Activated T-cell treated with anti-CD3 and anti-CD28 coated beads for 48 hours (primary cell): ENCODE measurements around the gene PER2.
"Not testable (repeated sequence)": the region's sequence is repeated elsewhere in the genome, so short reads cannot be mapped to it uniquely, and the experiment has no call there.

Experiments
- DNase-seq: peaks from one replicate; pipeline ENCODE4 v3.0.0-alpha.2; 2020; ENCODE audit warnings: low read depth

Gene PER2

DNA sequence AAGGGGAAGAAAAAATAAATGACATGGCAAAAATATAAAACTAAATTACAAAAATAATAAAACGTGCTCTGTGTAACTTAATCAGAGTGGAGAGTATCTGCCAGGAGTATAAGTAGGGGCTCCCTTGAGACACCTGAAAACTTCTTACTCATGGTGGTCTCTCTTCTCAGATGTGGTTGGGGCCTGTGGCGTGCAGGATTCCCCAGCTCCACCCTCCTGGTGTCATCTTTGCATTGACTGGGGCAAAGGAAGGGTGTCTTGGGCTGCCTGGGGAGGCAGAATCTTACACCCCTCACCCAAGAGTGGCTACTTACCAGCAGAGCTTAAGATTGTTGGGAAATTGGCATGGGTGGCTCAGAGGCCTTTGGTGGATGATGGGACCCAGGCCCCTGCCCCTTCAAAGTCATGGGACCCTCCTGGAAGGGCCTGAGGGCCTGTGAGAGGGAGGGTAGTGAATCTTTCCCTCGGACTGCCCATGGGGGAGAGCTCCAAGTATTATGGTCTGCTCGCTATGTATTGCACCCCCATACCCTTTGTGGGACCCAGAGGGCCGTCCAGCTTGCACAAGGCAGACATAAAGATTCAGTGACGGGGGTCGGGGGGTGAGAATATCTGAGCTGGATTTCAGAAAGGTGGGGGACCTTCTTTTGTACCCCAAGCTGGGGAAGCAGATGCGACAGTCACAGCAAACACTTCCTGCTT, 25.0 kb upstream of the PER2 start:
- DNase-seq: no peak

DNA sequence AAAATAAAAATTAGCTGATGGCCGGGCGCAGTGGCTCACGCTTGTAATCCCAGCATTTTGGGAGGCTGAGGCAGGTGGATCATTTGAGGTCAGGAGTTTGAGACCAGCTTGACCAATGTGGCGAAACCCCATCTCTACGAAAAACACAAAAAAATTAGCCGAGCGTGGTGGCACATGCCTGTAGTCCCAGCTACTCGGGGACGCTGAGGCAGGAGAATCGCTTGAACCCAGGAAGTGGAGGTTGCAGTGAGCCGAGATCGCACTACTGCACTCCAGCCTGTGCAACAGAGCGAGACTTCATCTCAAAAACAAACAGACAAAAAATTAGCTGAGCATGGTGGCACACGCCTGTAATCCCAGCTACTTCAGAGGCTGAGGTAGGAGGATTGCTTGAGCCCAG, 22.3 kb upstream of the PER2 start:
- DNase-seq: not testable (repeated sequence)

DNA sequence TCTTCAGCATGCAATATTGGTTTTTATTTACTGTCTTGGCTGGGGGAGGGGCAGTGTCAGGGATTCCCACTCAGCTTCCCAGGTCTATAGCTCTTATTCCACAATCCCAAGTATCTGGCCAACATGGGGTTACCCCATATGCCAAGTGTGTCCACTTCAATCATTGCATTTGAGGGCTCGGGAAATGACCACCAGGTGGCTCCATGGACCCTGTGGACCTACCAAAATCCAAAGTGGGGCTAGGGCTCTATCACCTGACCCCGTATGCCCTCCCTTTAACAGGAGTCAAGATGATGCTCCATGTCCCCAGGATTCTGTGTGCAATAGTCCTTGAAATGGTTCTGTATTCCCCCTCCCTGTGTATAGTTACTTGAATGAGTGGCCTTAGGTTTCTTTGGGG, 19.8 kb upstream of the PER2 start:
- DNase-seq: no peak

DNA sequence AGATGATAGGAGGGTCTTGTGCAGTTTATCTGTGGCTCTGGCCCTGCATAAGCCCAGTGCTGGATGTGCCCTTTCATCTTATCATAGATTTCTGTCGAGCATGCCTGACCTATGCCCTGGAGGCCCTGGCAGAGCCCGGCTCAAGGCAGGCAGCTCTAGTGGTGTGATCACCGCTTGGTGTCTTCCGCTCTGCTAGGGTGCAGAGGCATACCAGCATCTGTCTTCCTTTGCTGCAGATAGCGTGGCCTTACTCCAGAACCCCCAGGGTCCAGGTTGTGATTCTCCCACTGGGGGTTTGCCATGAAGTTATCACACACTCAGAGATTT, 18.2 kb upstream of the PER2 start:
- no peak for DNase-seq

DNA sequence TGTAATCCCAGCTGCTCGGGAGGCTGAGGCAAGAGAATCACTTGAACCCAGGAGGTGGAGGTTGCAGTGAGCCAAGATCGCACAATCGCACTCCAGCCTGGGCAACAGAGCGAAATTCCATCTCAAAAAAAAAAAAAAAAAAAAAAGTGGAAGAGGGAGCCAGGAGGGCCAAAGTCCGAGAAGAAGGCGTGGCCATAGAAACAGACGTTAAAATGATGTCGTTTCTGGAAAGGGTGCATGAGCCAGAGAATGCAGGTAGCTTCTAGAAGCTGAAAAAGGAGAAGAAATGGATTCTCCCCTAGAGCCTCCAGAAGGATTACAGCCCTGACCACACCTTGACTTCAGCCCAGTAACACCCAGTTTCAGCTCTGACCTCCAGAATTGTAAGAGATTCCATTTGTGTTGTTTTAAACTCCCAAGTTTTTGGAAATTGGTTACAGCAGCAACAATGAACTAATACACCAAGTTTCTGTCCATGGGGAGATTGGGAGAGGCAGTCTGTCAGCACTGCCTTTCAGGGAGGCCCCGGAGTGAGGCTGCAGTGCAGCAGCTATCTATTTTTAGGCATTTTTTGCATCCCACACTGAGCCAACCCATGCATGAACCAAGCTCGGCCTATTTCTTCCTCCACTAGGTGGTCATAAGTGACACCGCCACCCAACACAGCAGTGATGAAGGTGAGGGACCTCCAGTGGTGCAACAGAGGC, 17.7 kb upstream of the PER2 start:
- no peak for DNase-seq

DNA sequence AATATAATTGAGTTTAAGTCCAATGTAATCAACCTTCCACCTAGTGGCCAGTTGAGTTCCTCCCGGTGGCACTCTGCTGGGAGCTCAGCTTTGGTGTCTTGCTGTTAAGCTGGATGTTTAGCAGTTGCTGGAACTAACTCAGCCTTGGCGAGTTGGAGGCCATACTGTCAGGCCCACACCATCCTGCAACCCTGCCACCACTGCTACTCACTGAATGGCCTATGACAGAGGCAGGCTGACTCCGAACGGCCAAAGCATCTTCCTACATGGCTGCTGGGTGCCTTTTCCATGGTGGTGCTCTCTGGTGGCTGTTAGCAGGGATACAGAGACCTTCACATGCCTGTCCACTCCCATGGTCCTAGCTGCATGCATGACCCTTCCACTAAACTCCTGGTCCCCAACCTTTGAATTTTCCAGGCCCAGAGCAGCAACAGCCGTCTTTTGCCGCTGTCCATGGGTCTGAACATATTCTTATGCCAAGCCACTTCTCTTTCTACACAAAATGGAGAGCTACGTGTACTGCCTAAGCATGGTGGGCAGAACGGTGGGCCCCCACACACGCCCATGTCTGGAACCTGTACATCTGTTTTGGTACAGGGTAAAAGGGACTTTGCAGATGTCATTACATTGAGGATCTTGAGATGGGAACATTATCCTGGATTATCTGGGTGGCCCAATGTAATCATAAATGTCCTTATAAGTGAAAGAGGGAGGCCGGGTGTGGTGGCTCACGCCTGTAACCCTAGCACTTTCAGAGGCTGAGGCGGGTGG, 16.9 kb upstream of the PER2 start:
- no peak for DNase-seq

DNA sequence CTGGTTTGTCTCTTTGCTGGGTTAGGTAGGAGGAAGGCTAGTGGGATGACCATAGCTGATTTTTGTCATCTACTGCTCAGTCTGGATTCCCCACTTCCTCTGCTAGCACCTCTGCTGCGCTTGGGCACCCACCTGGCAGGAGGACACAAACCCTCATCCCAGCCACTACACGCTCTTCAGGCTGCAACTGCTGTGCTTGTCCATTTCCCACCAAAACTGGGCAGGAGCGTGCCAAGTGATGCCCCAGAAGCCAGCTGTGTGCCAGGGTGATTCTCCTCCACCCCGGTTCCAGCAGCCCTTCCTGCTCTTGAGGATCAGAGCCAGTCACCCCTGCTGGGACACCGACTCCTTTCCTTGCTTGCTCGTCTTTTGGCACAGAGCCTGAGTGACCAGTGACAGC, 15.7 kb upstream of the PER2 start:
- no peak for DNase-seq

DNA sequence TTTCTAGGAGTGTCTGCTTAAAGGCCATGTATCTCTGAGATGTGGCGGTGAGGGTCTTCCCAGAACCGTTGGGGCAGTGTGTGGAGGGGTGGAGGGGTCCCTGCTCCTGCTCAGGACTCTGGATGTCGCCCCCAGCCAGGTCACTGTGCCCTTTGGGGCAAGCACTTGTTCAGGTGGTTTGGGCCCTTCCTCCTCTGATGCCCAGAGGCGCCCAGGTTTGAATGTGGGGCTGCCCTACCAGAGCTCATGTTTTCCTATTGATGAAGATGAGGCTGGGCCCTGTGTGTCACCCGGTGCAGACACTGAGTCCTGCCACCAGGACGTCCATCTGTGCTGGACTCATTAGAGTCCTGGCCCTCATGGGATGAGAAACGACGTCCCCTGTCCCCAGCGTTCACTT, 14.3 kb upstream of the PER2 start:
- no peak for DNase-seq

DNA sequence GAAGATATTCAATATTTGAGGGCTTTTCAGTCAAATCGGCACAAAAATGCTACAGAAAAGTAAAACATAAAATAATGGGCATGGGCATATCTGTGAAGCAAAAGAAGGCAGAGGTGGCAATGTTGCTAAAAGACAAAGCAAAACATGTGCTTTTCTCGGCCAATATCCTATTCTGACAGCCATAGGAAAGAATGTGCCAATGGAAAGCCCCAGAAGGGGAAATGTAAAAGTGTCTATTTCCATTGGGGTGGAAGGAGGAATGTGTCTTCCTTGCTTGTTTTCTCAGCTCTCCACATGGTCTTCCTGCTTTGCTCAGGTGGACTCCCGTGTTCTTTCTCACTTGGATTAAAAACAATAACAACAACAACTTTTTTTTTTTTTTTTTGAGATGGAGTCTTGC, 13.7 kb upstream of the PER2 start:
- no peak for DNase-seq

DNA sequence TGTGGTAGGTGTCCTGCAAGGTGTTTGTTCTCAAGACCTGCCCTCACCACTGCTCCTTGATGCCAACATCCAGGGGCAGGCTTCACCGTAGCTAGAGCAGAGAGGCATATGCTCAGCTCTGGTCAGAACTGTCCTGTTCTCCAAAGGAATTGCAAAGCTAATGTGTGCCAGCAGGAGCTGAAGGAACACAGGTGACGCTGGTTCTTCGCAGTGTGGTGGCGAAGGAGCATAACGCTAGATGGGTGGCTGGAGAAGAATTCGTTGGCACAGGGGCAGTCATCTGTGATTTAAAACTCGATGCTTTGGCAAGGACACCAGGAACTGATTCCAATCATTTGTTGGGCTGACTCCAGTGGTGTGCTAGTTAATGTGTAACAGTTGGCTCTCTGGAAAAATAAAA, 11.4 kb upstream of the PER2 start:
- no peak for DNase-seq

DNA sequence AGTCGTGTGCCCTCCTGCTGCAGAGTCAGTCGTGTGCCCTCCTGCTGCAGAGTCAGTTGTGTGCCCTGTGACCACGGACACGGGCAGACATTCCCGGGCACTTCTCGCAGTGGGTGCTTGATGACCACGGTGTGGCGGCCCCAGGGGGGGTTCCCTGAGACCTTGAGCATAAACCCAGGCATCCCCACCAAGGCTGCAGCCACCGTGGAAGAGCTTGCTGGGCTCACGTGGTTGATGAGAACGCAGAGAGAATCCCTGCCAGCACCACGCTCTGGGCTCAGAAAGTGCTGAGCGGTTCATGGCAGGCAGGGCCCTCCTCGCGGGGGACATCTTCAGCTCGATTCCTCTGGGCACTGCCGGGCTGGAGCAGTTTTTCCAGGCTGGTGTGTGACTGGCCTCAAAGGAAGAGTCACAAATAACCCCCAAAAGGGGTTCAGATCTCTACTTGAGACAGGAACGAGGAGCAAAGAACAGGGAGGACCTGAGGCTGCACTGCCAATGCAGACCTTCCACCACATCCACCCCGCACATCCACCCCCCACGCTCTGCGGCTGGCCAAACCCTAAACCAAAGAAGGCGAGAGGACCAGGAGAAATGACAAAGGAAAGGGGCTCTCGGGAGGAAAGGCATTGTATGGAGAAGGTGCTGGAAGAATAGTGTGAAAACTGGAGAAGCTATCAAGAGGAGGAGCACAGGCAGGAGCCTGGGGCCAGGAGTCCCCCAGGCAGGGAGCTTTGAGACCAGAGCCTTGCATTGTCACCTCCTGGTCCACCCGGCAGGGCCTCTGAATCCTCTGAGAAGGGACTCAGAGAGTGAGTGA, 8.4 kb upstream of the PER2 start:
- DNase-seq: no peak

DNA sequence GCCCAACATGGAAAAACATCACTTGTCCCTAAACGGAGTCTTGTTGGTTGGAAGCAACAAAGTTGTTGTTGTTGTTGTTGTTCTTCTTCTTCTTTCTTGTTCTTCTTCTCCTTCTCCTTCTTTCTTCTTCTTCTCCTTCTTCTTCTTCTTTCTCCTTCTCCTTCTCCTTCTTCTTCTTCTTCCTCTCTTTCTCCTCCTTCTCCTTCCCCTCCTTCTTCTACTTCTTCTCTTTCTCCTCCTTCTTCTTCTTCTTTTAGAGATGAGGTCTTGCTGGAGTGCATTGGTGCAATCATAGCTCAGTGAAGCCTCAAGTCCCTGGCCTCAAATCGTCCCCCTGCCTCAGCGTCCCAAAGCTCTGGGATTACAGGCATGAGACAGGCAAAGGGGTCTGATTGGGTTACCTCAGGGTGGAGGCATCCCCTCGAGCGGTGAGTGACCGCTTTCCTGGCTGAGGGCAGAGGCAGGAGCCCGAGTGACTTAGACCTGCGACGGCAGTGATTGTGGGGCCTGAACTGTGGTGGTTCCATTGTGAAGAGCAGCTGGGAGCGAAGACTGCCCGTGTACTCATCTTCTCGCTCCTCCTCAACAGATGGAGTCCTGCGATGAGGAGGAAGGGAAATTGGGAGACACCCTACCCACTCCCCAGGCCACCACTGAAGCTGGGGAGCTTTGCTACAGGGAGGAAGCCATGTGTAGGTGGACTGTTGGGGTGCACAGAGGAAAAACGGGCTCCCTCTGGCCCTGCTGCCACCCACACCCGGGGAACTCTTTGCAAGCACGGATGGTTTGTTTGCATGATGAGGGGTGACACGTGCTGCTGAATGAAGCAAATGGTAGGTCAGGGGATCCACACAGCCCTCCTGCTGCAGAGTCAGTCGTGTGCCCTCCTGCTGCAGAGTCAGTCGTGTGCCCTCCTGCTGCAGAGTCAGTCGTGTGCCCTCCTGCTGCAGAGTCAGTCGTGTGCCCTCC, 7.0 kb upstream of the PER2 start:
- DNase-seq: no peak

DNA sequence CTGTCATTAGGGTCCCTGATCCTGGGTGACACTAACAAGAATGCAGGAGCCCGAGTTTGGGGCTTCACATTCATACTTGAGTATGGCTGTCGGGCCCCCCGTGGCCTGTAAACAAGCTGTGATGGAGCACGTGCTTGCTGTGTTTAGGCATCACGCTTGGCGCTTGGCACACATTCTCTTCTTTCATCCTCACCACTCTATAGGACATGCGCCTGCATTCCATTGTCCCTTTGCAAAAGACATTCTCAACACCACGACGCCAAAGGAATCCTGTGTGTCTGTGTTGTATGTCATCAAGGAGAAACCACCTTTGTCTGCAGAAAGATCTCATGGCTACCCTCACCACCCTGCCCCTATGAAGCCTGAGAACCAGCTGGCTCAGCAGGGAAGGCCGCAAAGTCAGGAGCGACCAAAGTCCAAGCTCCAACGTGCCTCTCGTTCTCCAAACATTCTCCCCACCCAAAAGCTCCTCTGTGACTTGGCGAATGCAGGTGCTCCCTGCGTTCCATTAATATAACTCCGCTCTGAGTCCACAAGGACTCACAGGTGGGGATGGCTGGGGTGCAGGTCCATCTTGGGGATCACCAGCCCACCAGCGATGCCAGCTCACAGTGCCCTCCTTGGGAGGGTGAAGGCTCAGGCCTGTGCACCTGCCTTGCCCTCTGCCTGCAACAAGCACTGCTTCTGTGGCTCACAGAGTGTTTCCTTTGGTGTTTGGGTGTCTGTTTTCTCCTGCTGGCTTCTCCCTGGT, 6.2 kb upstream of the PER2 start:
- DNase-seq: no peak

DNA sequence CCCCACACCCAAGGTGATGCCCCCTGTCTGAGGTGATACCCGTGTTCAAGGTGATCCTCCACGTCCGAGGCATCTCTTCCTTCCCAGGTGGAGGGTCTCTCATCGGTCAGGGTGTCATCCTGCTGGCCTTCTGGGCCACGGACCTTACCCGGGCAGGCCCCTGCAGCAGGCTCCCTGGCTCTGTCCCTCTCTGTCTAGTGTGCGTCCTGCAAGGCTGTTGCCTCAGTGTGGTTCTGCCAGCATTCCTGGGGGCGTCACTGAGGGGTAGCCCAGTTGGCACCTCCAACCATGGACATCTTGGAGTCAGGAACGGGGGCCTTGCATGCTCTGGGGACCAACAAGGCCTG, 5.6 kb upstream of the PER2 start:
- no peak for DNase-seq

DNA sequence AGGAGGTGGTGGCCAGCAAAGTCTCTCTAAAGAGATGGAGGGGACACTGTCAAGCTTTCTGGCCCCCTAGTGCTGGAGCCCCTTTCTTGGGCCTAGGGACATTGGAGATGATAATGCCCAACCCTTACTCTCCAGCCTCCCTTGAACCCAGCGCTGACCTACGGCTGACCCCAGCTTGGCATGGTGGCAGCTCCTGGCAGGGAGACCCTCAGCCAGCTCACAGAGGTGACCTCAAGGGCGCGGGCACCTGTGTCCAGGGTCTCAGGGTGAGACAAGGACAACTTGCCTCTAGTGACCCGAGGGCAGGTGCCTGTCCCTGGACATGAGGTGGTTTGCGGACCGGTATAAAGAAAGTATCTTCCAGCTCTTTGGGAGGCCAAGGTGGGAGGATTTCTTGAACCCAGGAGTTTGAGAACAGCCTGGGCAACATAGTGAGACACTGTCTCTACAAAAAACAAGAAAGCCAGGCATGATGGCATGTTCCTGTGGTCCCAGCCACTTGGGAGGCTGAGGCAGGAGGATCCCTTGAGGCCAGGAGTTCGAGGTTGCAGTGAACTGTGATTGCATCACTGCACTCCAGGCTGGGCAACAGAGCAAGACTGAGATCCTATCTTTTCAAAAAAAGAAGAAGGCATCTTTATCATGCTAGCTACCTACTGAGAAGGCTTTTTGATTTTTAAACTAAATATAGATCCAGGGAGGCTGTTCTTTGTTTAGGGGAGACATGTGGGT, 3.3 kb upstream of the PER2 start:
- DNase-seq: no peak

DNA sequence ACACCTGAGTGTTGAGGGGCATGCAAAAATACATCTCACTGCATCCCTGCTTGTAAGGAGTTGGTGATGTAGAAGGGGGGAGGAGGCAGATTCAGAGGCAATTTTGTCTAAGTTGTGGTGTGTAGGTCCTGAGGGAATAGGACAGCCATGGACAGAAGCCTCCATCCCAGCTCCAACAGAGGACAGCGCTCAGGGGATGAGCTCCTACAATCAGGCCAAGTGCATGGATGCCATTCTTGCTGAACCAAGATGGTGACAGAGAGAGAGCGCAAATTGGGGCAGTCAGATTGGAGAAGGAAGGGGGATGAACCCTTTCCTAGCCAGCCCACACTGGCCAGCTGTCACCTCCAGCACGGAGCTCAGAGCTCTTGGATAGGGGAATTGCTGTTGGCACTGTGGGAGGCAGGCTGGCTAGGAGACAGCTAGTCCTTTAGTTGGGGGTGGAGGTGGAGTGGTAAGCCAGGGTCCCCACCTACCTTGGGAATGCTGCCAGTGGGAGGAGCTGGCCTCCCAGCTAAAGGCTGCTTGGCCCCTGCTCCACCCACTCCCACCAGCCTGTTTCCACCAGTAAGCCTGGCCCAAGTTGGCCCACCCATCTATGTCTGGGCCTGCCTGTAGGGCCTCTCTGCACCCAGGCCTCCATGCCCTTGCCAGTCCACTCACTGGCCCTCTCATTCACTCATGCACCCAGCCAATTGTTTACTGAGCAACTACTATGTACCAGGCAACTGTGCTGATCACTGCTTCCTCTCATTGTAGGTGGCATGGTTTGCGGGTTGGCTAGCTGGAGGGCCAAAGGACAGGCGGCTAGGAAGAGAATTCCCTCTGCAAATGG, 2.5 kb upstream of the PER2 start:
- DNase-seq: no peak

DNA sequence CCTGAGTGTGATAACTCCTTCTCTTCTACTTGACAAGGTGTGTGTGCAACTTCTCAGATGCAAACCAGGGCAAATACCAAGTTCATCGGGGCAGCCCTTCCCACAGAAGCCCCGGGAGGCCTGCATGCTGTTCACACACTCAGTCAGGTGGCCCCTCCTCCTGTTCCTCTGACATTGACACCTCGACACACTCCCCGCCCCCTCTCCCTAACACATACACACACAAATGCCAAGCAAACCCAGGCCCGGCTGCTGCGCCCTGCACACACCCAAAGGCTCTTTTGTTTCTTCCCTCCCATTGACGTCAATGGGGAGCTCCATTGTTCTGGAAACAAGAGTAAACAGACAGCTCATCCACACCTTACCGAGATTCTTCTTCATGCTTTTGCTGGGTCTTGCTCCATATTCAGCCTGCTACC, 1.7 kb upstream of the PER2 start:
- DNase-seq: peak; percentile 14

DNA sequence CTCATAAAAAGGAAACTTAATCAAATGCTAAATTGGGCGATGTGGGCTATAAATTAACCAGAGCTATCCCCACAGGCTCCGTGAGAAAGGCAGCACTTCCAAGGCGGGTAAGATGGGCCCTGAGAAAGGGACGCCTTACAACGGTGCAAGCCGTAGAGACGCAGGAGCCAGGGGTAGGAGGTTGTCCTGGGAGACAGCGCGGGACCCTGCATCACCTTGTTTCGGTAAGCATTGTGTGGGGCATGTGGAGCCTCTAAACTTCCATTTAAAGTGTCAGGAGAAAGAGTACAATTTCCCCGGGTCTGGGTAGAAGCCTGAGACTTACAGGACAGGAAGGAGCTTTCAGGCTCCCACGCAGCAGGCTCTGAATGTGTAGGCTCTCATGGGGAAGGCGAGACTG, 1.2 kb upstream of the PER2 start:
- no peak for DNase-seq
